ENCODE results near the gene DTNBP1.
A peak's percentile ranks its signal among the peaks of the same experiment; 100 is the strongest.

DTNBP1 gene

DNA sequence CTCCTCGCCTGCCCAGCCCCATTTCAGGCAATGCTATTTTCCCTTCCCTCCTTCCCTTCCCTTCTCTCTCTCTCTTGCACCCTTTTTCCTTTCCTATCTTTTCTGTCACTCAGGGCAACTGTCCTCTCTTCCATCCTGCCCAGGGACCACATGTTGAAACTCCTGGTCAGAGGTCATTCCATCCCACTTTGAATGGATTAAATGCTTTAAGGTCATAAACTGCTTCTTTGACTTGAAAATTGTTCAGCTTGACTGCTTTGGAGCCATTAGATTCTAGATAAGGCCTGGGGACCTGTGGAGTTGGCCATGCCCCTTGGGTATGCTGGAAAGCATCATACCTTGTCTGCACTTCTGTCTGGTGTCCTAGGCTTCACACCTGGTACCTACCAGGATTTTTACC, 106.1 kb downstream of the DTNBP1 start:
- no peak overlapping the region for H3K4me3 ChIP-seq (ENCODE audit: extremely low read depth, insufficient read depth, low read length, poor library complexity, severe bottlenecking)
- no peaks in the 10 kb centered on the region for H3K9me3 ChIP-seq (ENCODE audit: control insufficient read depth, low read length)
- H3K27ac ChIP-seq (ENCODE audit: low read depth, low read length, severe bottlenecking) = no peak overlapping the region
- no peaks in the 10 kb centered on the region for H3K36me3 ChIP-seq (ENCODE audit: control insufficient read depth, insufficient read depth, low read length)
- 100% methylated on average over 1 of the region's 1 CpG; no CpG with 5 or more reads in 1 of the 2 experiments for WGBS, 2 experiments (ENCODE audit: insufficient coverage in 2 of 2)
- H3K4me1 ChIP-seq (ENCODE audit: control insufficient read depth, insufficient read depth, low read length, poor library complexity, severe bottlenecking) = peaks cover 9% of the 10 kb centered on the region

GRCh38 chr6:15555101-15556038, 107.5 kb downstream of the DTNBP1 start:
- Histone ChIP-seq H3K9me3 (ENCODE audit: control insufficient read depth, low read length) (no peaks in the 10 kb centered on the region), H3K4me1 (ENCODE audit: control insufficient read depth, insufficient read depth, low read length, poor library complexity, severe bottlenecking) (peaks cover 18% of the 10 kb centered on the region), H3K4me3 (ENCODE audit: extremely low read depth, insufficient read depth, low read length, poor library complexity, severe bottlenecking) (no peak overlapping the region), H3K36me3 (ENCODE audit: control insufficient read depth, insufficient read depth, low read length) (no peaks in the 10 kb centered on the region), H3K27ac (ENCODE audit: low read depth, low read length, severe bottlenecking) (no peak overlapping the region)
- WGBS, 2 experiments (ENCODE audit: insufficient coverage in 2 of 2) = 86 to 100% methylated on average over 1 to 2 of the region's 5 CpGs

GRCh38 chr6:15554728-15555100, 108.1 kb downstream of the DTNBP1 start:
- Histone ChIP-seq H3K27ac (ENCODE audit: low read depth, low read length, severe bottlenecking) (no peak overlapping the region), H3K4me3 (ENCODE audit: extremely low read depth, insufficient read depth, low read length, poor library complexity, severe bottlenecking) (no peak overlapping the region), H3K9me3 (ENCODE audit: control insufficient read depth, low read length) (no peaks in the 10 kb centered on the region), H3K36me3 (ENCODE audit: control insufficient read depth, insufficient read depth, low read length) (no peaks in the 10 kb centered on the region), H3K4me1 (ENCODE audit: control insufficient read depth, insufficient read depth, low read length, poor library complexity, severe bottlenecking) (peaks cover 18% of the 10 kb centered on the region)
- 89 to 99% methylated on average over 4 to 5 of the region's 6 CpGs for WGBS, 2 experiments (ENCODE audit: insufficient coverage in 2 of 2)

DNA sequence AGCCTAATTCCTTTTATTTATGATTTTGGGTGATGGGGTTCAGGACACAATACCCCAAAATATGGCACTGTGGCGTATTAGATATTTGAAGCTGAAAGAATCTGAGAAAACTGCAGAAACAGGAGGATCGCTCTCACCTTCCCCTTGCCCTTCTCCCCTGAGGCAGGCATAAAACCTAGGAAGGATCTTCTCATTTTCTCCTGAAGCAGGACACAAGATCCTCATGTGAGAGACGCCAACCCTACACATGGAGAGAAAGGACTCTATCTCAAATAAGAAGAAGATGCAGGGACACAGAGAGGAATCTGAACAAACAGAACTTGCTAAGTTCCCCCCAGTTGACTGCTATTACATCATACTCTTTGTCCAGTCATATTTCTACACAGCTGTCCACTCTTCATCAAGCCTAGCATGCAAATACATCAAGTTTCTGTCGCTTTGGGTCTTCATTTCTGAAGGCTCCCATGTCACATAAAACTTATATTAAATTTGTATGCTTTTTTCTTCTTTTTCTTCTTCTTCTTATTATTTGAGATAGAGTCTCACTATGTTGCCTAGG, 109.0 kb downstream of the DTNBP1 start:
- H3K4me3 ChIP-seq (ENCODE audit: extremely low read depth, insufficient read depth, low read length, poor library complexity, severe bottlenecking) = no peak overlapping the region
- WGBS, 2 experiments (ENCODE audit: insufficient coverage in 2 of 2) = no CpG with 5 or more reads among the region's 4 CpGs
- H3K4me1 ChIP-seq (ENCODE audit: control insufficient read depth, insufficient read depth, low read length, poor library complexity, severe bottlenecking) = peaks cover 18% of the 10 kb centered on the region
- no peak overlapping the region for H3K27ac ChIP-seq (ENCODE audit: low read depth, low read length, severe bottlenecking)
- no peaks in the 10 kb centered on the region for H3K9me3 ChIP-seq (ENCODE audit: control insufficient read depth, low read length)
- no peaks in the 10 kb centered on the region for H3K36me3 ChIP-seq (ENCODE audit: control insufficient read depth, insufficient read depth, low read length)

DNA sequence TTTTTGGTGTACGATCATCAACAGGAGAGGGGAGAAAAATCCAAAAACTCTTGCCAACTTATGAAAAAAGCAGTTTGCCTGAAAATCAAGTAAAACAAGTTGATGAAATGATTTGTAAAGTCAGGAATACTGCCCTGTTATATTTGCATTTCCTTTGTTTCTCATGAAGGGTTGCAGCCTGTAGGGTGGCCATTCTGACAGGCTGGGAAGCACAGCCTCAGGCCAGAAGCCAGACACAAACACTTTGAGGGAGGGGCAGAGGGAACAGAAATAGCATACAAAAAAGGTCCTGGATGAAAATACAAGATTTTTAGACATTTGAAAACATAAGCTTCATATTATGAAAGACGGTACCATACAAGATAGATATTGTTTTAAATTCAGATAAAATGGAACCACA, 109.8 kb downstream of the DTNBP1 start:
- no CpG with 5 or more reads among the region's 2 CpGs for WGBS, 2 experiments (ENCODE audit: insufficient coverage in 2 of 2)
- Histone ChIP-seq H3K9me3 (ENCODE audit: control insufficient read depth, low read length) (no peaks in the 10 kb centered on the region), H3K4me3 (ENCODE audit: extremely low read depth, insufficient read depth, low read length, poor library complexity, severe bottlenecking) (no peak overlapping the region), H3K27ac (ENCODE audit: low read depth, low read length, severe bottlenecking) (no peak overlapping the region), H3K36me3 (ENCODE audit: control insufficient read depth, insufficient read depth, low read length) (no peaks in the 10 kb centered on the region), H3K4me1 (ENCODE audit: control insufficient read depth, insufficient read depth, low read length, poor library complexity, severe bottlenecking) (peaks cover 18% of the 10 kb centered on the region)

GRCh38 chr6:15551798-15552197, 111.0 kb downstream of the DTNBP1 start:
- Histone ChIP-seq H3K36me3 (ENCODE audit: control insufficient read depth, insufficient read depth, low read length) (no peaks in the 10 kb centered on the region), H3K4me1 (ENCODE audit: control insufficient read depth, insufficient read depth, low read length, poor library complexity, severe bottlenecking) (peaks cover 22% of the 10 kb centered on the region), H3K27ac (ENCODE audit: low read depth, low read length, severe bottlenecking) (peak overlapping the region; percentile 69), H3K9me3 (ENCODE audit: control insufficient read depth, low read length) (no peaks in the 10 kb centered on the region), H3K4me3 (ENCODE audit: extremely low read depth, insufficient read depth, low read length, poor library complexity, severe bottlenecking) (no peak overlapping the region)
- WGBS, 2 experiments (ENCODE audit: insufficient coverage in 2 of 2) = 62 to 64% methylated on average over 5 to 6 of the region's 6 CpGs

DNA sequence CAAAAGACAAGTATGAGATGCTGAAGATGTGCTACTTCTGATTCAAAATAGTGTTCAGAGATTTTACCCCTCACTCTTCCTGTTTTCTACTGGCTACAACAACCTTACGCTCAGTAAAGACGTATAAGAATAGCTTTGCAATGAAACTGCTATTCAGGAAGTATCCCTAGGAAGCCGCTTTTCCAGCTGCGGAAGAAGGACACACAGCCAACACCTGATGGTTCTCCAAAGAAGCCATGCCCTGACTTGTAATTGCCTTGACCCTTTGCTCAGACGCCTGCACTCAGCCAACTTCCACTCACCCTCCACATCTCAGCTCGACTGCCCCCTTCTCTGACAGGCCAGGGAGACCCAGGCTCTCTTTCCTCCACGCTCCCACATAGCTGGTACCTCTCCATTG, 111.6 kb downstream of the DTNBP1 start:
- H3K4me3 ChIP-seq (ENCODE audit: extremely low read depth, insufficient read depth, low read length, poor library complexity, severe bottlenecking) = no peak overlapping the region
- peaks cover 24% of the 10 kb centered on the region for H3K4me1 ChIP-seq (ENCODE audit: control insufficient read depth, insufficient read depth, low read length, poor library complexity, severe bottlenecking)
- no peaks in the 10 kb centered on the region for H3K9me3 ChIP-seq (ENCODE audit: control insufficient read depth, low read length)
- WGBS, 2 experiments (ENCODE audit: insufficient coverage in 2 of 2) = 86 to 95% methylated on average over 6 of the region's 7 CpGs
- peak overlapping the region; percentile 69 for H3K27ac ChIP-seq (ENCODE audit: low read depth, low read length, severe bottlenecking)
- H3K36me3 ChIP-seq (ENCODE audit: control insufficient read depth, insufficient read depth, low read length) = no peaks in the 10 kb centered on the region

DNA sequence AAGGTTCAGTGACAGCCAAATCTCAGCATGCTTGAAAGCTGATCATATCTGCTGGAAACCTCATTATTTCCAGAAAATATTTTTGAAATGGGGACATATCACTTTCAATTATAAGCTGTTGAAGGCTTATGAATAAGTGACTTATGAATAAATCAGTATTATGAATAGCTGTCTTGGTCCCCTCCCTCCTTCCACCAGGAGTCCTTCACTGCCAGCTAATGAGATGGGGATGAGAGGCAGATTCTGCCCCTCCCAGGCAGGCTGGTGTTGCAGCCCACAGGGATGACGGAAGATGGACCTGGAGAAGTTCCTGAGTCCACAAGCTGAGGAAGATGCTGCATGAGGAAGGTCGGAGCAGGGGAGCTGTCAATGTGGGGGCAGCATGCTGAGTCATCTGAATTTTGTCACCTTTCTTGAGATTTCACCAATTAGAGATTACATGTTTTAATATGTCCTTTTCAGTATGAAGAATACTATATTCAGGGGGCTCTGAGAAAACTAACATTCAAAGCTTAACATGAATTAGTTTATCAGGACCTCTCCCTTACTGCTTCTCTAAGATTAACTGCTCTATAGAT, 112.2 kb downstream of the DTNBP1 start:
- Histone ChIP-seq H3K9me3 (ENCODE audit: control insufficient read depth, low read length) (no peaks in the 10 kb centered on the region), H3K27ac (ENCODE audit: low read depth, low read length, severe bottlenecking) (no peak overlapping the region), H3K36me3 (ENCODE audit: control insufficient read depth, insufficient read depth, low read length) (no peaks in the 10 kb centered on the region), H3K4me1 (ENCODE audit: control insufficient read depth, insufficient read depth, low read length, poor library complexity, severe bottlenecking) (peaks cover 24% of the 10 kb centered on the region), H3K4me3 (ENCODE audit: extremely low read depth, insufficient read depth, low read length, poor library complexity, severe bottlenecking) (no peak overlapping the region)
- WGBS, 2 experiments (ENCODE audit: insufficient coverage in 2 of 2) = 75 to 90% methylated on average over 1 to 2 of the region's 2 CpGs

DNA sequence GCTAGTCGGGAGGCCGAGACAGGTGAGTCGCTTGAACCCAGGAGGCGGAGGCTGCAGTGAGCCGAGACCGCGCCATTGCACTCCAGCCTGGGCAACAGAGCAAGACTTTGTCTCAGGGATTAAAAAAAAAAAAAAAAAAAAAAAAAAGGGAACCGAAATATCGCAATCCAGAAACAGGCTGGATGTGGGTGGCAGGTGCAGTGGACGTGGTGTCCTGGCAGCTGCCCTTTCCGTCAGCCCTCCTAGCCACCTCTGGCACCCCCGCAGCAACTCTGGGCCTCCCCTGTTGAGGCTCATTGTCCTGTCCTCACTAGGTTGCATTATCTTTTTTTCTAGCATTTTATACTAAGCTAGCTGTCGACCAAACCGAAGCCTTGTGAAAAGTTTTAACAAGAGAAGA, 113.5 kb downstream of the DTNBP1 start:
- peaks cover 24% of the 10 kb centered on the region for H3K4me1 ChIP-seq (ENCODE audit: control insufficient read depth, insufficient read depth, low read length, poor library complexity, severe bottlenecking)
- no peak overlapping the region for H3K4me3 ChIP-seq (ENCODE audit: extremely low read depth, insufficient read depth, low read length, poor library complexity, severe bottlenecking)
- H3K36me3 ChIP-seq (ENCODE audit: control insufficient read depth, insufficient read depth, low read length) = no peaks in the 10 kb centered on the region
- no peaks in the 10 kb centered on the region for H3K9me3 ChIP-seq (ENCODE audit: control insufficient read depth, low read length)
- H3K27ac ChIP-seq (ENCODE audit: low read depth, low read length, severe bottlenecking) = no peak overlapping the region
- 78 to 82% methylated on average over 4 to 7 of the region's 14 CpGs for WGBS, 2 experiments (ENCODE audit: insufficient coverage in 2 of 2)

GRCh38 chr6:15547400-15547799, 115.4 kb downstream of the DTNBP1 start:
- 84 to 92% methylated on average over 3 to 4 of the region's 5 CpGs for WGBS, 2 experiments (ENCODE audit: insufficient coverage in 2 of 2)
- Histone ChIP-seq H3K4me3 (ENCODE audit: extremely low read depth, insufficient read depth, low read length, poor library complexity, severe bottlenecking) (no peak overlapping the region), H3K36me3 (ENCODE audit: control insufficient read depth, insufficient read depth, low read length) (no peaks in the 10 kb centered on the region), H3K4me1 (ENCODE audit: control insufficient read depth, insufficient read depth, low read length, poor library complexity, severe bottlenecking) (peaks cover 21% of the 10 kb centered on the region), H3K9me3 (ENCODE audit: control insufficient read depth, low read length) (no peaks in the 10 kb centered on the region), H3K27ac (ENCODE audit: low read depth, low read length, severe bottlenecking) (no peak overlapping the region)

GRCh38 chr6:15546591-15546990, 116.2 kb downstream of the DTNBP1 start:
- Histone ChIP-seq H3K4me1 (ENCODE audit: control insufficient read depth, insufficient read depth, low read length, poor library complexity, severe bottlenecking) (peaks cover 14% of the 10 kb centered on the region), H3K27ac (ENCODE audit: low read depth, low read length, severe bottlenecking) (no peak overlapping the region), H3K4me3 (ENCODE audit: extremely low read depth, insufficient read depth, low read length, poor library complexity, severe bottlenecking) (no peak overlapping the region), H3K36me3 (ENCODE audit: control insufficient read depth, insufficient read depth, low read length) (no peaks in the 10 kb centered on the region), H3K9me3 (ENCODE audit: control insufficient read depth, low read length) (no peaks in the 10 kb centered on the region)
- WGBS, 2 experiments (ENCODE audit: insufficient coverage in 2 of 2) = 65 to 88% methylated on average over 3 to 4 of the region's 5 CpGs

Measured in mesodermal cell (in vitro differentiated cells).